Osteocyte (in vitro differentiated cells): ENCODE results near the gene TAS1R1. TPM values are rescaled to one million over a fixed set of nuclear protein-coding genes. Genes with fewer than 3 reads are reported as not detected.

ENCODE experiments used
- DNase-seq: peaks from one replicate; pipeline ENCODE4 v3.0.0; 2021; ENCODE audit warnings: mixed read lengths; ENCODE audit not compliant: unreplicated experiment; ENCODE audit errors: extremely low spot score
- H3K27ac Mint-ChIP-seq: one replicate; pipeline ENCODE4 v1.8.0; 2021; ENCODE audit warnings: mild to moderate bottlenecking, mixed read lengths; ENCODE audit not compliant: unreplicated experiment
- H3K27me3 Mint-ChIP-seq: one replicate; pipeline ENCODE4 v1.8.0; 2021; ENCODE audit warnings: mixed read lengths; ENCODE audit not compliant: unreplicated experiment
- H3K36me3 Mint-ChIP-seq: one replicate; pipeline ENCODE4 v1.8.0; 2021; ENCODE audit warnings: mixed read lengths; ENCODE audit not compliant: unreplicated experiment
- H3K4me1 Mint-ChIP-seq: one replicate; pipeline ENCODE4 v1.8.0; 2021; ENCODE audit warnings: mixed read lengths; ENCODE audit not compliant: unreplicated experiment
- H3K4me3 Mint-ChIP-seq: one replicate; pipeline ENCODE4 v1.8.0; 2021; ENCODE audit warnings: mild to moderate bottlenecking, moderate library complexity, mixed read lengths; ENCODE audit not compliant: unreplicated experiment
- H3K9me3 Mint-ChIP-seq: one replicate; pipeline ENCODE4 v1.8.0; 2021; ENCODE audit warnings: mixed read lengths; ENCODE audit not compliant: unreplicated experiment
- CTCF ChIP-seq: fragments of 200-600 bp; sonication (generic); IDR thresholded peaks from 2 replicates; pipeline ENCODE4 v1.5.0; 2021; ENCODE audit warnings: antibody characterized with exemption, mild to moderate bottlenecking, moderate library complexity
- total RNA-seq: library from RNA; stranded (reverse); gene quantifications from 2 replicates; pipeline ENCODE4 v1.2.1, GENCODE V29; 2021

Gene TAS1R1
- total RNA-seq, 1 donor from 2014 or later, result not detected

GRCh38 chr1:6521536-6521935, 33.6 kb upstream of the TAS1R1 start:
- H3K27me3 Mint-ChIP-seq, result no peaks in the 10 kb centered on the region
- peaks cover 47% of the 10 kb centered on the region for H3K4me1 Mint-ChIP-seq
- TF ChIP-seq CTCF, result no peak
- no peak for DNase-seq
- H3K36me3 Mint-ChIP-seq, result peaks cover 3% of the 10 kb centered on the region
- no peak overlapping the region for H3K4me3 Mint-ChIP-seq
- no peaks in the 10 kb centered on the region for H3K9me3 Mint-ChIP-seq
- H3K27ac Mint-ChIP-seq, result peak overlapping the region; percentile 88

GRCh38 chr1:6523566-6523965, 31.5 kb upstream of the TAS1R1 start:
- no peaks in the 10 kb centered on the region for H3K27me3 Mint-ChIP-seq
- no peak for DNase-seq
- peak; percentile 62 for TF ChIP-seq CTCF

GRCh38 chr1:6526316-6526715, 28.8 kb upstream of the TAS1R1 start:
- no peak overlapping the region for H3K4me3 Mint-ChIP-seq
- H3K9me3 Mint-ChIP-seq, result no peaks in the 10 kb centered on the region
- no peak for TF ChIP-seq CTCF
- no peak overlapping the region for H3K27ac Mint-ChIP-seq
- DNase-seq, result no peak
- H3K27me3 Mint-ChIP-seq, result no peaks in the 10 kb centered on the region
- peaks cover 19% of the 10 kb centered on the region for H3K36me3 Mint-ChIP-seq
- peaks cover 10% of the 10 kb centered on the region for H3K4me1 Mint-ChIP-seq

More at GRCh38 chr1:6523566-6523965, 31.5 kb upstream of the TAS1R1 start:
- H3K4me3 Mint-ChIP-seq, result no peak overlapping the region
- peaks cover 36% of the 10 kb centered on the region for H3K4me1 Mint-ChIP-seq
- H3K9me3 Mint-ChIP-seq, result no peaks in the 10 kb centered on the region
- peak overlapping the region; percentile 23 for H3K27ac Mint-ChIP-seq
- H3K36me3 Mint-ChIP-seq, result peaks cover 13% of the 10 kb centered on the region

- H3K27ac Mint-ChIP-seq, result no peak overlapping the region
- no peak for TF ChIP-seq CTCF
- H3K9me3 Mint-ChIP-seq, result no peaks in the 10 kb centered on the region
- no peak overlapping the region for H3K4me3 Mint-ChIP-seq
- no peak for DNase-seq
- peaks cover 33% of the 10 kb centered on the region for H3K36me3 Mint-ChIP-seq
- H3K27me3 Mint-ChIP-seq, result no peaks in the 10 kb centered on the region
- peaks cover 4% of the 10 kb centered on the region for H3K4me1 Mint-ChIP-seq
Measured at GRCh38 chr1:6528492-6528891, 26.6 kb upstream of the TAS1R1 start.

- Mint-ChIP-seq H3K4me3 (no peak overlapping the region), H3K36me3 (peaks cover 41% of the 10 kb centered on the region), H3K9me3 (no peaks in the 10 kb centered on the region), H3K27ac (no peak overlapping the region), H3K4me1 (peaks cover 6% of the 10 kb centered on the region), H3K27me3 (no peaks in the 10 kb centered on the region)
- no peak for TF ChIP-seq CTCF
- no peak for DNase-seq
Measured at GRCh38 chr1:6530504-6531160, 24.5 kb upstream of the TAS1R1 start.
